K562 (cell line): ENCODE data around the gene PDZRN4. TPM values are rescaled to one million over a fixed set of nuclear protein-coding genes. Genes with fewer than 3 reads are reported as not detected.

Experiments
- ATAC-seq: fragments of 200-7000 bp; cut with Tn5 transposase; 3 replicates; pipeline ENCODE4 v1.9.1; 2020; ENCODE audit warnings: moderate library complexity
- BruUV-seq: library from RNA; stranded (reverse); fragments of 400-500 nt; replicated peaks from 2 replicates; lab custom pipeline; 2021; lab: Mats Ljungman, UMichigan
- CTCF ChIA-PET: fragments of 300-600 bp; formaldehyde crosslinking; extraction: SDS; loops from one replicate; lab custom pipeline; 2021; ENCODE audit warnings: low intra/inter-chr PET ratio; lab: Yijun Ruan, JAX
- POLR2A ChIA-PET: fragments of 300-600, 350-650 bp; sonication (Branson Sonifier 250); formaldehyde crosslinking; extraction: SDS; loops from one replicate; lab custom pipeline; 2021; ENCODE audit warnings: antibody characterized with exemption, inconsistent platforms; lab: Yijun Ruan, JAX
- DNase-seq, 4 experiments: peaks; one replicate each; pipeline versions ENCODE4 v3.0.0 to v3.0.0-alpha.2; 2011 to 2018; ENCODE audit warnings: low spot score in 3 of 4, mixed read lengths in 3 of 4; ENCODE audit errors: extremely low read depth in 1 of 4
- FAIRE-seq: peaks from 2 replicates; lab custom pipeline; 2011; peaks lifted over from hg19 to GRCh38; lab: Jason Lieb, UNC
- H2AFZ ChIP-seq: 2 replicates; pipeline ENCODE4 v1.6.0; 2011; ENCODE audit warnings: low read depth, low read length, control low read depth, inconsistent platforms
- H3K27ac ChIP-seq: fragments of 200-600 bp; 3 replicates; pipeline ENCODE4 v1.8.0; 2011; ENCODE audit warnings: low read depth, mild to moderate bottlenecking, control low read depth, inconsistent platforms, low read length, moderate library complexity, mixed read lengths; ENCODE audit errors: extremely low read depth
- H3K27me3 ChIP-seq, 2 experiments: fragments of 300-600 bp in 1 of 2; 2 replicates in 1 of 2; 3 replicates in 1 of 2; pipeline versions ENCODE4 v1.6.0 to v1.8.0; 2011; ENCODE audit warnings: inconsistent platforms in 2 of 2, low read length in 2 of 2, mild to moderate bottlenecking in 1 of 2, mixed read lengths in 1 of 2, moderate library complexity in 1 of 2; ENCODE audit not compliant: control insufficient read depth in 2 of 2, insufficient read depth in 2 of 2
- H3K36me3 ChIP-seq: fragments of 300-600 bp; 3 replicates; pipeline ENCODE4 v1.8.0; 2011; ENCODE audit warnings: mild to moderate bottlenecking, low read length, inconsistent platforms; ENCODE audit not compliant: control insufficient read depth, insufficient read depth
- H3K4me1 ChIP-seq, 2 experiments: fragments of 200-600 bp in 1 of 2; replicated peaks in 1 of 2; 2 replicates in 1 of 2; 3 replicates in 1 of 2; pipeline versions ENCODE4 v1.5.1 to v1.8.0; 2011; ENCODE audit warnings: inconsistent platforms in 2 of 2, low read length in 2 of 2, mild to moderate bottlenecking in 1 of 2, mixed read lengths in 1 of 2, moderate library complexity in 1 of 2; ENCODE audit not compliant: control insufficient read depth in 2 of 2, insufficient read depth in 2 of 2
- H3K4me2 ChIP-seq: 2 replicates; pipeline ENCODE4 v1.6.1; 2011; ENCODE audit warnings: low read length, control low read depth, inconsistent platforms, mixed read lengths; ENCODE audit not compliant: insufficient read depth
- H3K4me3 ChIP-seq: fragments of 200-600 bp; sonication (generic), shearing (Covaris generic); 2 replicates; pipeline ENCODE4 v1.5.1; 2016; ENCODE audit warnings: control low read depth, inconsistent platforms
- H3K79me2 ChIP-seq: fragments of 200-600 bp; 3 replicates; pipeline ENCODE4 v1.8.0; 2011; ENCODE audit warnings: low read length, inconsistent platforms; ENCODE audit not compliant: control insufficient read depth, insufficient read depth
- H3K9ac ChIP-seq, 2 experiments: 2 replicates each; pipeline versions ENCODE4 v1.6.0 to v1.6.1; 2011; ENCODE audit warnings: low read depth in 2 of 2, low read length in 2 of 2, control low read depth in 1 of 2, inconsistent platforms in 1 of 2, mild to moderate bottlenecking in 1 of 2, mixed read lengths in 1 of 2; ENCODE audit not compliant: insufficient read depth in 1 of 2
- H3K9me1 ChIP-seq: one replicate; pipeline ENCODE4 v1.6.0; 2011; ENCODE audit warnings: inconsistent platforms, mild to moderate bottlenecking, low read length, moderate library complexity; ENCODE audit not compliant: control insufficient read depth, insufficient read depth
- H3K9me3 ChIP-seq: replicated peaks from 2 replicates; pipeline ENCODE4 v1.5.1; 2011; ENCODE audit warnings: low read depth, low read length, inconsistent platforms; ENCODE audit not compliant: control insufficient read depth, insufficient read depth
- H4K20me1 ChIP-seq: replicated peaks from 2 replicates; pipeline ENCODE4 v1.6.1; 2011; ENCODE audit warnings: low read length, inconsistent platforms, mixed read lengths; ENCODE audit not compliant: control insufficient read depth, insufficient read depth
- HOXB6 ChIP-seq: fragments of 250-450 bp; sonication (Bioruptor Pico); IDR thresholded peaks from 2 replicates; pipeline ENCODE4 v1.5.1; 2022; ENCODE audit warnings: mild to moderate bottlenecking, borderline replicate concordance
- KAT8 ChIP-seq: fragments of 450-650 bp; IDR thresholded peaks from 2 replicates; pipeline ENCODE4 v1.6.1; 2016; ENCODE audit warnings: low read depth, mild to moderate bottlenecking
- KLF10 ChIP-seq: fragments of 250-450 bp; sonication (Bioruptor Pico); IDR thresholded peaks from 2 replicates; pipeline ENCODE4 v1.6.1; 2021; ENCODE audit warnings: matching md5 sums
- KLF6 ChIP-seq: fragments of 250-450 bp; sonication (Bioruptor Pico); IDR thresholded peaks from 2 replicates; pipeline ENCODE4 v1.4.0; 2020; ENCODE audit warnings: mild to moderate bottlenecking, moderate library complexity, borderline replicate concordance
- LEF1 ChIP-seq: fragments of 450-650 bp; IDR thresholded peaks from 2 replicates; pipeline ENCODE4 v1.6.1; 2016; ENCODE audit warnings: mild to moderate bottlenecking
- ZNF165 ChIP-seq: fragments of 250-450 bp; sonication (Bioruptor Pico); IDR thresholded peaks from 2 replicates; pipeline ENCODE4 v1.4.0; 2020; ENCODE audit warnings: borderline replicate concordance
- ZNF41 ChIP-seq: fragments of 250-450 bp; sonication (Bioruptor Pico); conservative IDR thresholded peaks from 2 replicates; pipeline ENCODE4 v1.4.0; 2020; ENCODE audit warnings: mild to moderate bottlenecking
- WGBS: fragments of 100-300 bp; shearing (Covaris generic); methylation state at CpG from one replicate; pipeline ENCODE4 v1.1.6; 2016; ENCODE audit warnings: low coverage, mixed read lengths; ENCODE audit not compliant: insufficient coverage; ENCODE audit errors: missing lambda C conversion rate; 5-methylcytosine and 5-hydroxymethylcytosine counted together
- in situ Hi-C: fragments of 300-500 bp; cut with MboI; formaldehyde crosslinking; loops from 4 replicates; pipeline ENCODE4 v1.15.0; 2018; ENCODE audit warnings: inconsistent platforms, mixed read lengths
- intact Hi-C: fragments of 100-400 bp; cut with micrococcal nuclease; formaldehyde crosslinking; loops from 2 replicates; pipeline ENCODE4 v1.14.2; 2022
- polyA plus RNA-seq, 8 experiments: library from polyadenylated mRNA; depleted of rRNA in 4 of 8; stranded (reverse) in 5 of 8; unstranded in 3 of 8; fragments of >200 nt; fragmentation: Nextera tagmentation in 2 of 8; fragmentation: Illumina TruSeq in 1 of 8; extraction: Ambion mirVana in 2 of 8; extraction: Trizol in 1 of 8; gene quantifications; 2 replicates each; pipeline versions ENCODE4 v1.2.1 to v1.2.3, GENCODE V29; 2011 to 2014; ENCODE audit warnings: inconsistent platforms in 1 of 8, missing spikeins in 1 of 8
- total RNA-seq, 7 experiments: library from RNA; depleted of rRNA in 6 of 7; stranded (reverse); fragments of >200 nt in 6 of 7; fragmentation: Illumina TruSeq in 2 of 7; extraction: Trizol in 2 of 7; gene quantifications; 2 replicates each; pipeline versions ENCODE4 v1.2.1 to v1.2.3, GENCODE V29; 2011 to 2021; ENCODE audit warnings: low replicate concordance in 1 of 7
- TF ChIP-seq, protein P1 (sequence below): fragments of 450-650 bp; formaldehyde crosslinking; IDR thresholded peaks from 2 replicates; pipeline ENCODE4 v1.4.0; 2020; ENCODE audit warnings: mild to moderate bottlenecking

The PDZRN4 gene
- total and polyA plus RNA-seq, 9 of the 15 experiments (the other 6 are each of a cell fraction or from before 2014, with no cell fraction given), result not detected

GRCh38 chr12:41213648-41214047, 25.5 kb downstream of the PDZRN4 start:
- no peak for ATAC-seq
- Histone ChIP-seq H3K9me1 (no peaks in the 10 kb centered on the region), H2AFZ (no peak overlapping the region), H3K9ac (no peak overlapping the region), H3K79me2 (no peaks in the 10 kb centered on the region), H3K27ac (no peak overlapping the region), H3K9me3 (no peaks in the 10 kb centered on the region), H3K4me3 (no peak overlapping the region), H3K36me3 (no peaks in the 10 kb centered on the region), H4K20me1 (no peaks in the 10 kb centered on the region), H3K4me1 (no peaks in the 10 kb centered on the region), H3K27me3 (no peaks in the 10 kb centered on the region), H3K4me2 (no peak overlapping the region)
- in situ Hi-C loops, result no loop called here
- ChIA-PET POLR2A (interaction anchor here (0.6 kb wide), 1 partner anchor 368 kb away, joined by 3 read pairs; no protein-coding TSS in a partner anchor), CTCF (no interaction called here)
- WGBS, result 0% methylated on average over 3 of the region's 3 CpGs
- no peak for DNase-seq
- TF ChIP-seq ZNF165 (CRISPR knock-in tag) (no peak), HOXB6 (CRISPR knock-in tag) (no peak), LEF1 (no peak), KLF10 (CRISPR knock-in tag) (no peak), ZNF41 (CRISPR knock-in tag) (no peak), KAT8 (no peak), KLF6 (CRISPR knock-in tag) (no peak)
- TF ChIP-seq, protein P1, sequence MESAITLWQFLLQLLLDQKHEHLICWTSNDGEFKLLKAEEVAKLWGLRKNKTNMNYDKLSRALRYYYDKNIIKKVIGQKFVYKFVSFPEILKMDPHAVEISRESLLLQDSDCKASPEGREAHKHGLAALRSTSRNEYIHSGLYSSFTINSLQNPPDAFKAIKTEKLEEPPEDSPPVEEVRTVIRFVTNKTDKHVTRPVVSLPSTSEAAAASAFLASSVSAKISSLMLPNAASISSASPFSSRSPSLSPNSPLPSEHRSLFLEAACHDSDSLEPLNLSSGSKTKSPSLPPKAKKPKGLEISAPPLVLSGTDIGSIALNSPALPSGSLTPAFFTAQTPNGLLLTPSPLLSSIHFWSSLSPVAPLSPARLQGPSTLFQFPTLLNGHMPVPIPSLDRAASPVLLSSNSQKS, result no peak
- intact Hi-C loops, result no loop called here
- FAIRE-seq, result no peak
- BruUV-seq, result no TSS peak
